Measurements from ENCODE around the gene MX2.
A peak's percentile ranks its signal among the peaks of the same experiment; 100 is the strongest.
"Not testable (repeated sequence)": the region's sequence is repeated elsewhere in the genome, so short reads cannot be mapped to it uniquely, and the experiment has no call there.

The MX2 gene

GRCh38 chr21:41422546-41423304 is 60.9 kb downstream of the MX2 start:
- no peak overlapping the region for H3K4me3 ChIP-seq (ENCODE audit: low read length)
- TF ChIP-seq, protein P1, sequence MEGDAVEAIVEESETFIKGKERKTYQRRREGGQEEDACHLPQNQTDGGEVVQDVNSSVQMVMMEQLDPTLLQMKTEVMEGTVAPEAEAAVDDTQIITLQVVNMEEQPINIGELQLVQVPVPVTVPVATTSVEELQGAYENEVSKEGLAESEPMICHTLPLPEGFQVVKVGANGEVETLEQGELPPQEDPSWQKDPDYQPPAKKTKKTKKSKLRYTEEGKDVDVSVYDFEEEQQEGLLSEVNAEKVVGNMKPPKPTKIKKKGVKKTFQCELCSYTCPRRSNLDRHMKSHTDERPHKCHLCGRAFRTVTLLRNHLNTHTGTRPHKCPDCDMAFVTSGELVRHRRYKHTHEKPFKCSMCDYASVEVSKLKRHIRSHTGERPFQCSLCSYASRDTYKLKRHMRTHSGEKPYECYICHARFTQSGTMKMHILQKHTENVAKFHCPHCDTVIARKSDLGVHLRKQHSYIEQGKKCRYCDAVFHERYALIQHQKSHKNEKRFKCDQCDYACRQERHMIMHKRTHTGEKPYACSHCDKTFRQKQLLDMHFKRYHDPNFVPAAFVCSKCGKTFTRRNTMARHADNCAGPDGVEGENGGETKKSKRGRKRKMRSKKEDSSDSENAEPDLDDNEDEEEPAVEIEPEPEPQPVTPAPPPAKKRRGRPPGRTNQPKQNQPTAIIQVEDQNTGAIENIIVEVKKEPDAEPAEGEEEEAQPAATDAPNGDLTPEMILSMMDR (conservative IDR thresholded peaks at IDR 0.05; ENCODE audit: low read length), result no peak
- DNase-seq (ENCODE audit: low read depth), result no peak

GRCh38 chr21:41423305-41423636 is 61.4 kb downstream of the MX2 start:
- not testable (repeated sequence) for H3K4me3 ChIP-seq (ENCODE audit: low read length); DNase-seq (ENCODE audit: low read depth)

- TF ChIP-seq, protein P1 (conservative IDR thresholded peaks at IDR 0.05; ENCODE audit: low read length), result no peak
- peak overlapping the region; percentile 62 for H3K4me3 ChIP-seq (ENCODE audit: low read length)
- no peak for DNase-seq (ENCODE audit: low read depth)
Observed at GRCh38 chr21:41425588-41425953, 63.7 kb downstream of the MX2 start.

GRCh38 chr21:41425954-41426675 is 64.3 kb downstream of the MX2 start, which contains the start of gene MX1:
MX1 (plus strand) TSS chr21:41426239; CDS start chr21:41432071, 5,832 bp downstream.
- DNase-seq (ENCODE audit: low read depth), result peak; percentile 8
- H3K4me3 ChIP-seq (ENCODE audit: low read length), result peak within 1 kb of the TSS; percentile 62
- TF ChIP-seq, protein P1 (conservative IDR thresholded peaks at IDR 0.05; ENCODE audit: low read length), result no peak

- no peak for DNase-seq (ENCODE audit: low read depth)
- TF ChIP-seq, protein P1 (conservative IDR thresholded peaks at IDR 0.05; ENCODE audit: low read length), result no peak
Observed at GRCh38 chr21:41426676-41427404, 65.0 kb downstream of the MX2 start.

DNA sequence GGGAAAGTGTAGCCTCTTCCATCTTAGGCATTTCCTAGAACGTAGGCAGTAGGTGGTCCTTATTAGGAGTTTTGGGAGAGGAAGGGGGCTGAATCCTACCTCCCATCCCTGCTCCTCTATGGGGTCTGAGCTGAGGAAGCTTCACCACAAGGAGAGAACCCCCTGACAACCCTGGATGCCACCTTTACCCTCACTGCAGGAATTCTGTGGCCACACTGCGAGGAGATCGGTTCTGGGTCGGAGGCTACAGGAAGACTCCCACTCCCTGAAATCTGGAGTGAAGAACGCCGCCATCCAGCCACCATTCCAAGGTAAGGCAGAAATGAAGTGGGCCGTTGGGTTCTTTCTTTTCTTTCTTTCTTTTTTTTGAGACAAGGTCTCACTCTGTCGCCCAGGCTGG is 65.7 kb downstream of the MX2 start:
- no peak overlapping the region for H3K4me3 ChIP-seq (ENCODE audit: low read length)
- TF ChIP-seq, protein P1 (conservative IDR thresholded peaks at IDR 0.05; ENCODE audit: low read length), result no peak
- DNase-seq (ENCODE audit: low read depth), result no peak

More at GRCh38 chr21:41426676-41427404, 65.0 kb downstream of the MX2 start:
- peak overlapping the region; percentile 62 for H3K4me3 ChIP-seq (ENCODE audit: low read length)

- H3K4me3 ChIP-seq (ENCODE audit: low read length), result no peak overlapping the region
- DNase-seq (ENCODE audit: low read depth), result no peak
- TF ChIP-seq, protein P1 (conservative IDR thresholded peaks at IDR 0.05; ENCODE audit: low read length), result no peak
Observed at GRCh38 chr21:41428311-41428710, 66.5 kb downstream of the MX2 start.
